Cortex of kidney (tissue), 1 donor: Measurements from ENCODE around the gene GOLGA7B.

ENCODE experiments used
- DNase-seq: peaks from one replicate; lab custom pipeline; 2025; lab: John Stamatoyannopoulos, UW

The GOLGA7B gene

DNA sequence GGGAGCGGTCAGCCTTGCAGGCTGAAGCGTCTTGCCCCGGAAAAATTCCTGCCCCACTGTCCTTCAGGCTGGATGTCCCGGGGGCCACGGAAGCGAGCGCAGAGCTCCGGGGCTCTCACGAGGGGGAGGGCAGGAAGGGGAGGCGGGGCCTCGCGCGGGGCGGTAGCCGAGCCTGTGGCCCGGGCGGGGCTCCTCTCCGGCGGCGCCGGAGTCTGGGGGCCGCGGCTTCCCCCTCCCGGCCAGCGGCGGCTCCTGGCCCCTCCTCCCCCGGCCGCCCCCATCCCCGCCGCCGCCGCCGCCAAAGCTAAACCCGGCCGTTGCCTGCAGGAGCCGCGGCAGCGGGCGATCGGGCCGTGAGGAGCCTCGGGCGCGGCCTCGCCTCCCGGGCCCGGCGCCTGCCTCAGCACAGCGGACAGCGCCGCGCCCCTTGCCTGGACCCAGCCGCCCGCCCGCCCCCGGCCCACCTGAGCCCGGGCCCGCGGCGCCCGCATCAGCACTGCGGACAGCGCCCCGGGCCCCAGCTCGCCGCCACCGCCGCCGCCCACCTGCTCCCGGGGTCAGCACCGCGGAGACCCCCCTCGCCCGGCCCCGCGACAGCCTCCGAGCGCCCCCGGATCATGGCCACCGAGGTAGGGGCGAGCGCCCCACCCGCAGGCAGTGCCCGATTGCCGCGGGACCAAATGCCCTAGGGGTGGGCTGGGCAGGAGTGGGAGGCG lies at the start of gene GOLGA7B:
Gene GOLGA7B, plus strand, starts transcription at position 157 of the 716 bp plus-strand sequence. Its CDS starts 461 bp downstream, at position 618.
- DNase-seq: no peak

DNA sequence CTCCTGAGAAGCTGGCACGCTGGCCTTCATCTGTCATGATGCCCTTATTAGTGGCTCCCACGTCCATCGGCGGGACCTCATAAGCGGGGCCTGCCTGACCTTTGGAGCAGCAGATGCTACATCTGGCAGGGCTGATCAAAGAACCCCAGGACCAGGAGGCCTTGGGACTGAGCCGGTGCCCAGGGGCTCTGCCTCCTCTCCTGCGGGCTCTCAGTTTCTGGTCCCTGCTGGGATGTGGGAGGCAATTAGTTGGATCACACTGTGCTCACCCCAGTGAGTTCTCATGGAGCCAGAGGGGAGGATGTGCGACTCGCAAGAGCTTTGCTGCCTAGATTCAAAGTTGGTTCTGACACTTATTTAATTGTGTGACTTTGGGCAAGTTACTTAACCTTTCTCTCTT lies 49.2 kb upstream of the GOLGA7B start:
- DNase-seq: no peak

DNA sequence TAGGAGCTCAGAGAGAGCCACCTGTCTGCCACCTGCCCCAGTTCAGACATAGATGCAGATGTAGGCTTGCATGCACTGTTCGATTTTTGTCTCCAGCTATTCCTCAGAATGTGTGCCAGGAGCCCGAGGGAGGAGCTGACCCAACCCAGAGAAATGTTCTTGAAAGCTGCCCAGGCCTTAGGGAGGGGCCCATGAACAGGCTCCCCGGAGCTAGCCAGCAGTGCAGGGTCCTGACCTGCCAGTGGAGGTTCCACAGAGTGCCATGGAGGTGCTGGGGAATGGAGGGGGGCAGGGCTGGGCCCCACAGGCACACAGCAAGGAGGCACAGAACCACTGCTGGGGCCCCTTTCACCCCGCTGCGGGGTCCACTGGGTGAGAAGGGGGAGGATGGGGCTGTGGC lies 48.2 kb upstream of the GOLGA7B start:
- DNase-seq: no peak

DNA sequence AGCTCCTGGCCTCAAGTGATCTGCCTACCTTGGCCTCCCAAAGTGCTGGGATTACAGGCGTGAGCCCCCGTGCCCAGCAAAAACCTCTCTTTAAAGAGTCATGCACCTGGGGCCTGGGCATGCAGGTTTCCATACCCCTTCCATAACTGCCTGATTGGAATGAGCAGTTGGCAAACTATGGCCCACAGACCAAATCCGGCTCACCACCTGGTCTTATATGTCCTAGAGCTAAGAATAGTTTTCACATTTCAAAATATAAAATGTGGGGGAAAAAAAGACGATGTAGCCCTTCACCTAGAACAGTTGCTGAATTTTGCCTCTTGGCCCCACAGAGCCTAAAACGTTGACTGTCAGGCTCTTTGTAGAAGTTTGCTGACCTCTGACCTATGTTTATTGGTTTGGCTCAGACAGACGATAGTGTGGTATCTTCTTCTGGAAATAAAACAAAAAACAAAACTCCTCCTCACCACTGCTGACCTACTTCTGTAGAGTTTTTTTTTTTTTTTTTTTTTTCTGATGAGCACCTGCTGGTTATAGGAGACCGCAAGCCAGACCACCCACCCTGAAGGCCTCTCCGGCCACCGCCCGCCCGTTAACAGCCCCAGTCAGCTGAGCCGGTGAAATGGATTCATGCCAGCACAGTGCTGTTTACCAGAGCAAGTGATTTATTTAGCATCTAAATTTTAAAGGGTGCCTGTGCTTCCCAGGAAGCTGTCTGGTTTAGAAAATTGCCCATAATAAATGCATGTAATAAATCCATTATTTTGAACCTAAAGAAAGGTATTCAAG lies 44.4 kb upstream of the GOLGA7B start:
- no peak for DNase-seq

DNA sequence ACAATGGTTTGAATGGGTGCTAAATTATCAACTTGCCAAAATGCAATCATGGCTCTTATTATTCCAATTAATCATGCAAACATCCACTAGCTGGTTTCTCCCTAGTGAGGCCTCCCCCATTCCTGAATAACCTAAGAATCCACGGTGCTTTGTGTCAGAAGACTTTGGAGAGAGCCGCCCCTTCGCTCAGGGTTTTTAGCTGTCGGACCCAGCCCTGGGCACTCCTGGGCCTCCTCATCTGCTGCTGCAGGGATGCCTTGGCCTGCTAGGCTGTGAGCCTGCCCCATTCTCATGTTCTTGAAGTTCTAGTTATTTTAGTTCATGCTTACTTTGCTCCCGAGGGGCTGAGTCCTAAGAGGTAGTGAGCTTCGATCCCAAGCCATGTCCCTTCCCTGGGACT lies 43.7 kb upstream of the GOLGA7B start:
- DNase-seq: no peak

DNA sequence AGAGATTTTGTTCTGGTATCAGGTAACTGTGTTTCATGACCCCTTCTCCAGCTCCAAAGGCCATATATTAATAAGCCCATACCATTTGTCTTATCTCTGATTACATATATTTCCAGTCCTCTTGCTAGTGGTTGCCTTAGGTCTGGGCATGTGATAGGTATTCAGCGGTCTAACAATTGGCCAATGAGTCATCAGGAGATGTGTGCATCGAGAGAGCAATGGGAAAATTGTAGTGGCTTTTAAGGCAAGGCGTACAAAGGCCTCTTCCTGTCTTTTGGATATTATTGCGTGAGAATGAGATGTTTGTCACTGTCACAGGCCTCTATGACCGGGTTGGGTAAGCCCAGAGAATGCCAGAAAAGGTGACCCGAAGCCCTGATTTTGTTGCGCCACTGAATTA lies 39.2 kb upstream of the GOLGA7B start:
- DNase-seq: no peak

DNA sequence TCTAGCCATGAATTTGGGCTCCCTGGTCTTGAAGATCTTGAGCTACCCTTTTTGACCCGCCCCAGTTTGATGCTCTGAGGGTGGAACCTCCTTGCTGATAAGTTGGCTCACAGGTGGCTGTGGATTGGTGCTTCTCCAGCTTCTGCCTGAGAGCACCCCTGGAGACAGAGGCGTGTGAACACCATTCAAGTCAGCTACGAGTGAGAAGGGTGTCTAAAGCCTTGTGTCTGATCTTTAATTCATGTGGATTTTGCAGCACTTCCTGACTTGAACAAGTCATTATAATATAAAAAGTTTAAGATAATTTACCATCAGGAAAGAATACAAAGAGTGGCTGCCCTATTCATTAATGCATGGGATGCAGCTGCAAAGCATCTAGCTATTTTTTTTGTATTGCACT lies 37.7 kb upstream of the GOLGA7B start:
- no peak for DNase-seq

DNA sequence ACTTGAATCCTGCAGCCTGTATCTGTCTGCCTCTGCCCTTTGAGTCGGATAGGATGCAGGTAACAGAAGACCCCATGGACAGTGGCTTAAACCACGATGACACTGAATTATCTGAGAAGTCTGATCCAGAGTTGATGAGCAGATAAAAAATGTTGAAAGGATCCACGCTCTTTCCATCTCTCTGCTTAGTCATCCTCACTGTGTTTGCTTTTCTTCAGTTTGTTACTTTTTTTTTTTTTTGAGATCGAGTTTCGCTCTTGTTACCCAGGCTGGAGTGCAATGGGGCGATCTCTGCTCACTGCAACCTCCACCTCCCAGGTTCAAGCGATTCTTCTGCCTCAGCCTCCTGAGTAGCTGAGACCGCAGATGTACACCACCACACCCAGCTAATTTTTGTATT lies 36.9 kb upstream of the GOLGA7B start:
- no peak for DNase-seq

DNA sequence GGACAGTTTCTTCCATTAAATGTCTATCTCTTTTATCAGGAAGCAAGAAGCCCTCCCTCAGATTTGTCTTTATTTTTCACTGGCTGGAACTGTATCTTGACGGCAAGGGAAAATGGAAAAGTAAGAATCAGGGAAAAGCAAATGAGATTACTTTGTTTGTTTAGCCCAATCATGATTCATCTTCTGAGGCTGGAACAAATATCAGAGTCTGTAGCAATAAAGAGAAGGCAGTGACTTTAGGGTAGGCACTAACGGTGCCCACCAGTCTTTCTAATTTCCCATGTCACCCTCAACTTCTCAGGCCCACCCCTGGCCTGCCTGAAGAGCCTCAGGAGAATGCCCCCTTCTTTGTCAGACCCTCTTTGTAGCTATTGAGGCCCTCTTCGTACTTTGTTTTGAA lies 36.3 kb upstream of the GOLGA7B start:
- no peak for DNase-seq

DNA sequence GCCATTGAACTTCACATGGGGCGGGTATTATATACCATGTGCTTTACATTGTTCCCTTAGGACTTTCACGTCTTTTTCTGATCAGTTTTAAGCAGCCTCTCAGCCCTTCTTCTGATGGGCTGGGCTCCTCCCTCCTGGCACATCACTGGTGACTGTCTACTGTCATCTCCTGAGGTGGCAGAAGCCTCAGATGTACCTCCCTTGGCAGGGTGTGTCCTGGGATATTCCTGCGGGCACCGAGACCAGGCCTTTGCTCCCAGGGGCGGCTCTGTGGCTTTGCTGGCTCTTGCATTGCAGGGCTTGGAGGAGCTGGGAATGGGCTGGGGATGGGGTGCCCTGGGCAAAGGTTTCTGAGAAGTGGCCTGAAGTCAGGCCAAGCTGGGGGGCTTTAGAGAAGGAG lies 34.6 kb upstream of the GOLGA7B start:
- DNase-seq: no peak

DNA sequence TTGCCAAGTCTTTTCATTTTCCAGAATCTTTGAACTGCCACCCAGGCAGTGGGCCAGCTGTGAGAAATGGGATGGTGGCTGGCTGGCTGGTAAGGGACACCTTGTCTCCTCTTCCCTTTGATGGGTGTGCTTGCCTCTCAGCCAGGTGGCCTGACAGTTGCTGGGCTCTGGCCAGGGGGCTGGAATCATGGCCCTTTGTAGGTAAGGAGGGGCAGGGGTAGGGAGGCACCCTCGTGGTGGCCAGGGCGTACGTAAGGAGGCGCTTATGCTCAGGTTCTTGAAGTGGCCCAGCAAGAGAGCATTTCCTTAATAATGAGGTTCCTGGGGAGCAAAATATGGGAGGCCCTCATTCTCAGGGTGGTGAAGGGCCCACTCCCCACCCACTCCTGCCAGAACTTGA lies 33.0 kb upstream of the GOLGA7B start:
- DNase-seq: no peak

DNA sequence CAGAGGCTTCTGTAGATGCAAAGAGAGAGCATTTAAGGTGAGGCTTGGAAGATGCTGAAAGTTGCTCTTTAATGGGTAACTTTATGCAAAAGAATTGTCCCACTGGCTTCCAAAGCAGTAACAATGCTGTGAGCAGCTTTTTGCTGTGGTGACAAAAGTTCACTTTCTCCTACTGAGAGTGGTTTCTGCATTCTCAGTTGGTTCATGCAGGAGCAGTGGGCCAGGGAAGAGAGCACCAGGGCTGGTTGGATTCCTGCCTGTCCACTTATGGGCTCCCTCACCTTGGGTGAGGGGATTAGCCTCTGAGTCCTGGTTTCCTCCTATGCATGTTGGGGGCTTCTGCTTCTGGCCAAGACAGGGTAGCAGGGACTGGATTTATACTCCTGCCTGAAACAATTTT lies 31.1 kb upstream of the GOLGA7B start:
- DNase-seq: no peak

DNA sequence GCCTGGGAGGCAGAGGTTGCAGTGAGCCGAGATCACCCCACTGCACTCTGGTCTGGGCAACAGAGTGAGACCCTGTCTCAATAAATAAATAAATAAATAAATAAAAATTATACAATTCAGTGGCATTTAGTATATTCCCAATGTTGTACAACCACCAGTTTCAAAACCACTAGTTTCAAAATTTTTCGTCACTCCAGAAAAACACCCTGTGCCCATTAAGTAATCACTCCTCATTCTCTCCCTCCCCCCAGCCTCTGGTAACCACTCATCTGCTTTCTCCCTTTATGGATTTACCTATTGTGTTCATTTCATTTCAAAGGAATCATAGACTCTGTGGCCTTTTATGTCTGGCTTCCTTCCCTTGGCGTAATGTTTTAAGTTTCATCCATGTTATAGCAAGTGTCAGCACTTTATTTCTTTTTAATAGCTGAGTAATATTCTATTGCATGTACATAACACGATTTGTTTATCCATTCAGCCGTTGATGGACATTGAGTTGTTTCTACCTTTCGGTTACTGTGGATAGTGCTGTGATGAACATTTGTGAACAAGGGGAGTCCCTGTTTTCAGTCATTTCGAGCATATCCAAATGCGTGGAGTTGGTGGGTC lies 29.4 kb upstream of the GOLGA7B start:
- no peak for DNase-seq

DNA sequence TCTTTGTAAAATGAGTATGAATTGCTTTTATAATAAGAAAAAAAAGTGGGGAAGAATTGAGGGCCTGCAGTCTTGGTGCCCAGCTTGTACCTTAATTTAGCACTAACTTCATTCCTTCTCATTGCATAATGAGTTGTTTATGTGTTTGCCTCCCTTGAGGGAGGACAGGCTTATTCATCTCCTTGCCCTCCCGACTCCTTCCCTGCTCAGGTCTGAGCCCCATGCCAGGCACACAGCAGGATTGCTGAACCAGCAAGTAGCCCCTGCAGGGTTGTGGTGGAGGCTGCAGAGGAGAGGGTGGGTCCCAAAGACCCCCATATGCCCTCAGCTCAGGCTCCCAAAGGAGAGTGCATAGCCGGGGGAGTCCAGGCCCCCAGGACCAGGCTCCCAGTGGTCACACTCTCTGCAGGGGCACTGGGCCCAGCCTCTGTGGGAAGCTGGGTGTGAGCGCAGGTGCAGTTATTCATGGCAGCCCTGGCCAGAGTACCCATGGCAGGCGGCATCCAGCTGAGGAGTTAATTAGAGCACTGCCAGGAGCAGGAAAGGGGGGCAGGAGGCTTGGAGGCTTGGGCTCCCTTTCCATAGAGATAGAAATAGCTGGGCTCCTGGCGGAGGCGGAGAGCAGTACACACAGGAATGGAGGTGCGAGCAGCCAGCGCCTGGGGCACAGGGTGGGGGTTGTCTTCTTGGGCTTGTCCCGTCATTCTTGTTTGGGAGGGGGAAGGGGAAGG lies 28.2 kb upstream of the GOLGA7B start:
- no peak for DNase-seq

DNA sequence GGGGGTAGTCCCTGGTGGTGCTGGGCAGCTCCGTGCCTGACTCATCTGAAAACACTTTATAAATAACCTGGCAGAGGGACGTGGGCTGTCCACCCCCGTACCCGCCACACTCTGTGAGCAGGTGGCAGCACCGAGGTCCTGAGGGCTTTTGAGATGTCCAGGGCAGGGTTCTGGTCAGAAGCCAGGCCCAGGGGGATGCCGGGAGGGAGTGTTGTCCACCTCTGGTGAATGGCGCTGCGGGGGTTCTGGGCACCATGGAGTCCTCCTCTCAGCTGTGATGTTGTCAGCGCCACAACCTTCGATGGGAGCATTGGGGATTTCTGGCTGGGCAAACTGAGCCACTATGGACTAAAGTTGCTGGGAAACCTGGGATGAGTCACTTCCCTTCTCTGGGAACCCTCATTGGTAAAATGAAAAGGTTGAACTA lies 27.4 kb upstream of the GOLGA7B start:
- DNase-seq: no peak

DNA sequence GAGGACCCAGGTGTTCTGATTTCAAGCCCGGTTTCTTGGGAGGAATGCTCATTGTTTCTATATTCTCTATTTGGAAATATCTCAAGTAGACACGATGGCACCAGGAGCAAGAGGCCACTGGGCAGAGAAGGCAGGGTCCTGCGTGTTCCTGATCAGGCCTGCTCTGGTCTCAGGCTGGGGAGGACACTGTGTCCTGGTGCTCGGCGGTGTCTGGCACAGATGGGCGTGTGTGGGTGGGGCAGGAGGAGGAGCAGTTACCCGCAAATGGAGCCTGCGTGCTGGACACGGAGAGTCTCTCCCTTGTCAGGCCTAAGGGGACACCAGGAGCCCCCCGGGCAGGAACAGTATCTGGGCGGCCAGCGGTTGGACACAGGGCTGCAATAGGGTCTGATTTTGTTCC lies 25.9 kb upstream of the GOLGA7B start:
- DNase-seq: no peak

DNA sequence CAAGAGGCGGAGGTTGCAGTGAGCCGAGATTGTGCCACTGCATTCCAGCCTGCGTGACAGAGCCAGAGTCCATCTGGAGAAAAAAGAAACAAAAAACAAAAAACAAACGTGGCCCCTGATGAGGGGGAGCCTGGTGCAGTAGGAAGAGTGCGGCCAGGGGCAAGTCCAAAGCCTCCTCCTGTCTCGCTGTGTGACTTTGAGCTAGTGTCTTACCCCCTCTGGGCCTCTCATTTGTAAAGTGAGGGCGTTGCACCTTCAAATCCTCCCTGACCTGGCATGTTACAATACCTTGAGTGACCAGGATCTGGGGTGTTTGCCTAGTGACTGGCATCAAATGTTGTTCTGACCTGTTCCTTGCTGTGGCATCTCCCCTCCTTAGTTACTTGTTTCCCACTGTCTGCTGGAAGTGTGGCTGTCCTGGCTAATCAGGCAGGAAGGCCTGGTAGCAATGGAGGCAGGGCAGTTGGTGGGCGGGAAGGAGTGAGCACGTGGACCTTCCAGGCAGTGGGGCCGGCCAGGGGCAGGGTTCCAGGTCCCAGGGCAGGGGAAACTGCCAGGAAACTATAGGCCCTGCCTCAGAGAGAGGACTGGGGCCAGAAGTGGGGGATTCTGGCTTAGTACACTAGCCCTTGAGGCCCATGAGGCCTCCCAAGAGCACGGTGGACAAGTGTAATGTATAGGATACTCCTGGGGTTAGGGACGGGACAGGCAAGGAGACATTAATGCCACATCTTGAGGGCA lies 24.5 kb upstream of the GOLGA7B start:
- DNase-seq: no peak

DNA sequence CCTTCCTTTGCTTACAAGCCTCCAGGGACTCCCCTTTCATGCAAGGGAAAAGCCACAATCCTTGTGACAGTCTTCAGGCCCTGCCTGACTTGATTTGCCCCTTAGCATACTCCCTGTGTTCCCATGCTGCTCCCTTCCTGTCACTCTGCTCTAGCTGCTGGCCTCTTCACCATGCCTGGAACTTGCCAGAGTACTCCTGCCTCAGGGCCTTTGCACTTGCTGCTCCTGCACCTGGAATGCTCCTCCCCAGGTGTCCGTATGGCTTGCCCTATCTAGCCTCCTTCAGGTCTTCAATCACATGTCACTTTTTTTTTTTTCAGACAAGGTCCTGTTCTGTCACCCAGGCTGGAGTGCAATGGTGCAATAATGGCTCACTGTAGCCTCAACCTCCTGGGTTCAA lies 22.8 kb upstream of the GOLGA7B start:
- DNase-seq: no peak

DNA sequence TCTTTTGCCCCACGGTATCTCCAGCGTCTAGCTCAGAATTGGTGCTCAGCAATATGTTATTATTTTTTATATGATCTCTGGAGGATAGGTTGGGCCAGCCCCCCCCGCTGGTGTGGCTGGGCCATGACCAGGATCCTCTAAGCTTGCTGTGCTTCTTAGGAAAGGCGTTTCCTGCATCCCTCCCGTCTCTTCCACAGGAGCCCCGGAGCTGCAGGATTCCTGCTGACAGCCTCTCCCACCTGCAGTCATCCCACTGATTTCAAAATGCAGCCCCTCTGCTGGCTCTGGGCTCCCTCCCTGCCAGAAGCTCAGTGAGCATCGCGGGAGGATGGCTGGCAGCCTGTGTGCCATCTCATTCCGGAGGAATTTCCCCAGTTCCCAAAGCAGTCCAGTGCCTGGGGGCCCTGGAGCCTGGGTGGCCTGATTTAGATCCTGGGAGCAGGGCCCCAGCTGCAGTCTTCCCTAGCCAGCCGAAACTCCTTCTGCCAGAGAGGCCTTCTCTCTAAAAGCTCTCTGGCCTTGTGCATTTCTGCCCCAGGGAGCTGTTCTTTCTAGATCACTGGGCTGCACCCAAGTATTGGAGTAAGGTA lies 21.8 kb upstream of the GOLGA7B start:
- DNase-seq: no peak

DNA sequence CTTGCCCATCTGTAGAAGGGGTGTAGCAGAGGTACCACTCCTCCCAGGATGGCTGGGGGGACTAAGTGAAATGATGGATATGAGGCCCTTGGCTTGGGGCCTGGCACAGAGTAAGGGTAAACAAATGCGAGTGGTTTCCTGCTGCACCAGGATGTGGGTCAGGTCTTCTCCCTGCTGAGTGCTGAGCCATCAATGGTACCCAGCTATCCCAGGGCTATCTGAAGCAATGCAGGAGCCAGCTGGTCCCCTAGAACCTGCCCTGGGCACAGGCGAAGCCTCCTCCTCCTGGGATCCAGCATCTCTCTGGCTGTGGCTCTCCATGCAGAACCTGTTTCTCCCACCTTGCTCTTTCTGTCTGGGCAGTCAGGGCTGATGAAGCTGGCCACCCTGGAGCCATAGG lies 20.9 kb upstream of the GOLGA7B start:
- no peak for DNase-seq

DNA sequence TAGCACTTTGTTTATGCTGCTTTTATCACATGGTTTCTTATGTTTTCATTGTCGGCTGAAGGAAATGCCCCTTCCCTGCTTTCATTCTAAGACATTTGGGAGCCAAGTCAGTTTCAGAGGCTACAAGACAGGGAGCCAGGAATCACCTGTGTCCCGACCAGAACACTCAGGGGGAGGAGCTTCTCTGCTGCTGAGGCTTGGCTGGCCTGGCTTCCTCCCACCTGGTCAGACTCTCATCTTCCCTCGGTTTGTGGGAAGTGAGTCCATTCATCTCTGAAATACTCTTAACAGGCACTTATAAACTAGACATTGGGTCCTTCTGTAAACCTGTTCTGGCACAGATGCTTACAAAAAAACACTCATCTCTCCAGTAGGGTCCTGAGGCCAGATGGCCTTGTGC lies 19.6 kb upstream of the GOLGA7B start:
- no peak for DNase-seq
